Uterus (tissue), 2 donors: ENCODE results near the gene ADAM10.

ENCODE experiments used
- POLR2A ChIP-seq, 2 donors: fragments of 450-650 bp; IDR thresholded peaks; one replicate each; pipeline ENCODE4 v1.6.1; 2016; ENCODE audit warnings: antibody characterized with exemption in 2 of 2, mild to moderate bottlenecking in 1 of 2, moderate library complexity in 1 of 2
- TF ChIP-seq, protein P1 (sequence below), 4 experiments: fragments of 200-600 bp in 2 of 4; fragments of 450-650 bp in 2 of 4; sonication (generic) in 2 of 4; IDR thresholded peaks; one replicate each; pipeline ENCODE4 v1.5.1; 2016 to 2019; ENCODE audit warnings: antibody characterized with exemption in 4 of 4, mild to moderate bottlenecking in 2 of 4, moderate library complexity in 1 of 4

GRCh38 chr15:58627701-58628100 is 121.8 kb downstream of the ADAM10 start:
- TF ChIP-seq, protein P1, sequence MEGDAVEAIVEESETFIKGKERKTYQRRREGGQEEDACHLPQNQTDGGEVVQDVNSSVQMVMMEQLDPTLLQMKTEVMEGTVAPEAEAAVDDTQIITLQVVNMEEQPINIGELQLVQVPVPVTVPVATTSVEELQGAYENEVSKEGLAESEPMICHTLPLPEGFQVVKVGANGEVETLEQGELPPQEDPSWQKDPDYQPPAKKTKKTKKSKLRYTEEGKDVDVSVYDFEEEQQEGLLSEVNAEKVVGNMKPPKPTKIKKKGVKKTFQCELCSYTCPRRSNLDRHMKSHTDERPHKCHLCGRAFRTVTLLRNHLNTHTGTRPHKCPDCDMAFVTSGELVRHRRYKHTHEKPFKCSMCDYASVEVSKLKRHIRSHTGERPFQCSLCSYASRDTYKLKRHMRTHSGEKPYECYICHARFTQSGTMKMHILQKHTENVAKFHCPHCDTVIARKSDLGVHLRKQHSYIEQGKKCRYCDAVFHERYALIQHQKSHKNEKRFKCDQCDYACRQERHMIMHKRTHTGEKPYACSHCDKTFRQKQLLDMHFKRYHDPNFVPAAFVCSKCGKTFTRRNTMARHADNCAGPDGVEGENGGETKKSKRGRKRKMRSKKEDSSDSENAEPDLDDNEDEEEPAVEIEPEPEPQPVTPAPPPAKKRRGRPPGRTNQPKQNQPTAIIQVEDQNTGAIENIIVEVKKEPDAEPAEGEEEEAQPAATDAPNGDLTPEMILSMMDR (IDR thresholded peaks at IDR 0.05): no peak
- TF ChIP-seq POLR2A (IDR thresholded peaks at IDR 0.05): no peak
